Testis (tissue), 3 donors: ENCODE data around the gene COX4I2. TPM values are rescaled to one million over a fixed set of nuclear protein-coding genes. Genes with fewer than 3 reads are reported as not detected.

Experiments
- DNase-seq: peaks from one replicate; pipeline ENCODE4 v3.0.0-alpha.2; 2019
- H3K27ac ChIP-seq, 2 donors: fragments of 200-600 bp; sonication (generic); one replicate each; pipeline ENCODE4 v1.5.1; 2019
- H3K27me3 ChIP-seq: fragments of 200-600 bp; sonication (generic); one replicate; pipeline ENCODE4 v1.5.1; 2019
- H3K36me3 ChIP-seq: fragments of 200-600 bp; sonication (generic); one replicate; pipeline ENCODE4 v1.5.1; 2017; ENCODE audit warnings: low read depth; ENCODE audit errors: missing control alignments
- H3K4me1 ChIP-seq: fragments of 200-600 bp; sonication (generic); one replicate; pipeline ENCODE4 v1.5.1; 2019
- H3K4me3 ChIP-seq, 2 donors: fragments of 200-600 bp; sonication (generic); one replicate each; pipeline ENCODE4 v1.5.1; 2017 to 2019
- H3K9me3 ChIP-seq: fragments of 200-600 bp; sonication (generic); one replicate; pipeline ENCODE4 v1.5.1; 2017
- CTCF ChIP-seq, 3 experiments: fragments of 450-650 bp in 2 of 3; fragments of 200-600 bp in 1 of 3; sonication (generic) in 1 of 3; IDR thresholded peaks; one replicate each; pipeline ENCODE4 v1.5.1; 2016 to 2019; ENCODE audit warnings: antibody characterized with exemption in 3 of 3, mild to moderate bottlenecking in 2 of 3, moderate library complexity in 1 of 3
- POLR2A ChIP-seq: fragments of 450-650 bp; IDR thresholded peaks from one replicate; pipeline ENCODE4 v1.6.1; 2017; ENCODE audit warnings: antibody characterized with exemption, mild to moderate bottlenecking, moderate library complexity
- WGBS, 2 donors: methylation state at CpG; one replicate each; pipeline ENCODE4 v1.1.5; 2018; 5-methylcytosine and 5-hydroxymethylcytosine counted together
- intact Hi-C: fragments of 100-400 bp; cut with DNase I; formaldehyde crosslinking; loops from one replicate; pipeline ENCODE4 v1.15.1; 2023; ENCODE audit warnings: low total_unique reads
- polyA plus RNA-seq: library from polyadenylated mRNA; stranded (reverse); fragments of 350-450 nt; fragmentation: Illumina TruSeq; extraction: RNeasy Lipid Tissue Mini Kit (QIAGEN cat#74804); gene quantifications from one replicate; pipeline ENCODE4 v1.2.3, GENCODE V29; 2014; ENCODE audit warnings: low read depth, low replicate concordance; ENCODE audit not compliant: insufficient read depth
- total RNA-seq, 2 donors: library from RNA; depleted of rRNA; stranded (reverse); fragments of >200 nt; gene quantifications; one replicate each; pipeline ENCODE4 v1.2.3, GENCODE V29; 2016

Gene COX4I2
- total and polyA plus RNA-seq, 3 donors from 2014 or later, result 2.2 to 6.1 (median 6.0) TPM

- Histone ChIP-seq H3K4me3 (no peak overlapping the region), H3K27me3 (no peaks in the 10 kb centered on the region), H3K9me3 (no peaks in the 10 kb centered on the region), H3K36me3 (no peaks in the 10 kb centered on the region), H3K4me1 (peaks cover 4% of the 10 kb centered on the region), H3K27ac (no peak overlapping the region)
- 78 to 85% methylated on average over 8 to 14 of the region's 14 CpGs for WGBS, 2 donors
- TF ChIP-seq POLR2A (no peak), CTCF (IDR thresholded peaks at IDR 0.05) (no peak)
- DNase-seq, result no peak
- intact Hi-C loops, result no loop called here
Measured at GRCh38 chr20:31633339-31633914, 4.3 kb upstream of the COX4I2 start.

- 56 to 64% methylated on average over 2 to 4 of the region's 4 CpGs for WGBS, 2 donors
- Histone ChIP-seq H3K9me3 (no peaks in the 10 kb centered on the region), H3K27me3 (no peaks in the 10 kb centered on the region), H3K27ac (no peak overlapping the region), H3K4me1 (peaks cover 4% of the 10 kb centered on the region), H3K4me3 (no peak overlapping the region), H3K36me3 (no peaks in the 10 kb centered on the region)
- TF ChIP-seq CTCF (IDR thresholded peaks at IDR 0.05) (no peak), POLR2A (no peak)
- DNase-seq, result no peak
- intact Hi-C loops, result no loop called here
Measured at GRCh38 chr20:31638317-31638716, 605 bp downstream of the COX4I2 start.

- no peak for DNase-seq
- no peak overlapping the region for H3K4me3 ChIP-seq
- H3K9me3 ChIP-seq, result no peaks in the 10 kb centered on the region
- intact Hi-C loops, result no loop called here
- H3K36me3 ChIP-seq, result no peaks in the 10 kb centered on the region
- H3K4me1 ChIP-seq, result peaks cover 4% of the 10 kb centered on the region
- TF ChIP-seq POLR2A (no peak), CTCF (IDR thresholded peaks at IDR 0.05) (no peak)
- WGBS, 2 donors, result 69 to 84% methylated on average over 3 to 4 of the region's 4 CpGs
- H3K27ac ChIP-seq, result no peak overlapping the region
- no peaks in the 10 kb centered on the region for H3K27me3 ChIP-seq
Measured at GRCh38 chr20:31638816-31639215, 1.1 kb downstream of the COX4I2 start.

- H3K9me3 ChIP-seq, result no peaks in the 10 kb centered on the region
- 66 to 95% methylated on average over 3 of the region's 3 CpGs for WGBS, 2 donors
- no peak for DNase-seq
- H3K27me3 ChIP-seq, result no peaks in the 10 kb centered on the region
- intact Hi-C loops, result no loop called here
- no peak overlapping the region for H3K4me3 ChIP-seq
- H3K4me1 ChIP-seq, result peaks cover 4% of the 10 kb centered on the region
- no peak overlapping the region for H3K27ac ChIP-seq
- TF ChIP-seq CTCF (IDR thresholded peaks at IDR 0.05) (no peak), POLR2A (no peak)
- H3K36me3 ChIP-seq, result no peaks in the 10 kb centered on the region
Measured at GRCh38 chr20:31640259-31640658, 2.5 kb downstream of the COX4I2 start.

GRCh38 chr20:31641391-31641790 lies 3.7 kb downstream of the COX4I2 start:
- H3K4me1 ChIP-seq, result peaks cover 4% of the 10 kb centered on the region
- H3K4me3 ChIP-seq, result no peak overlapping the region
- H3K27ac ChIP-seq, result no peak overlapping the region
- intact Hi-C loops, result no loop called here
- DNase-seq, result no peak
- 85 to 93% methylated on average over 6 of the region's 6 CpGs for WGBS, 2 donors
- TF ChIP-seq CTCF (IDR thresholded peaks at IDR 0.05), result no peak
- TF ChIP-seq POLR2A, result no peak
- no peaks in the 10 kb centered on the region for H3K9me3 ChIP-seq
- H3K27me3 ChIP-seq, result no peaks in the 10 kb centered on the region
- no peaks in the 10 kb centered on the region for H3K36me3 ChIP-seq
